HCT116 (cell line): ENCODE measurements around the gene SLC6A19.

Source experiments
- CBX3 ChIP-seq: IDR thresholded peaks from 2 replicates; pipeline ENCODE4 v1.6.1; 2012; ENCODE audit warnings: low read depth
- CEBPB ChIP-seq: IDR thresholded peaks from 2 replicates; pipeline ENCODE4 v1.6.1; 2012; ENCODE audit warnings: low read depth
- CTCF ChIP-seq, 3 experiments: fragments of 200-600 bp in 1 of 3; sonication (generic) in 1 of 3; IDR thresholded peaks in 2 of 3; conservative IDR thresholded peaks in 1 of 3; 2 replicates each; pipeline ENCODE4 v1.5.1; 2012 to 2017; ENCODE audit warnings: low read depth in 2 of 3, low read length in 2 of 3, antibody characterized with exemption in 1 of 3, borderline replicate concordance in 1 of 3, control low read depth in 1 of 3, mild to moderate bottlenecking in 1 of 3, mixed read lengths in 1 of 3, mixed run types in 1 of 3, moderate library complexity in 1 of 3; ENCODE audit not compliant: insufficient read depth in 1 of 3
- EZH2phosphoT487 ChIP-seq: fragments of 200-600 bp; IDR thresholded peaks from 2 replicates; pipeline ENCODE4 v1.6.1; 2018; ENCODE audit warnings: antibody characterized with exemption, borderline replicate concordance
- MAX ChIP-seq: IDR thresholded peaks from 2 replicates; pipeline ENCODE4 v1.6.1; 2012
- POLR2A ChIP-seq: IDR thresholded peaks from 2 replicates; pipeline ENCODE4 v1.7.0; 2011; ENCODE audit warnings: borderline replicate concordance; ENCODE audit not compliant: insufficient read depth, insufficient read length; ENCODE audit errors: extremely low read depth
- REST ChIP-seq: IDR thresholded peaks from 2 replicates; pipeline ENCODE4 v1.6.1; 2012; ENCODE audit warnings: low read depth
- TCF7L2 ChIP-seq: IDR thresholded peaks from 2 replicates; pipeline ENCODE4 v1.7.0; 2011; ENCODE audit warnings: borderline replicate concordance, inconsistent platforms; ENCODE audit not compliant: insufficient read depth, insufficient read length; ENCODE audit errors: extremely low read depth
- YY1 ChIP-seq: IDR thresholded peaks from 2 replicates; pipeline ENCODE4 v1.6.1; 2011; ENCODE audit warnings: low read length, low read depth, moderate library complexity, mild to moderate bottlenecking; ENCODE audit not compliant: insufficient replicate concordance; ENCODE audit errors: extremely low read depth
- ZBTB33 ChIP-seq: IDR thresholded peaks from 2 replicates; pipeline ENCODE4 v1.6.1; 2011; ENCODE audit warnings: mild to moderate bottlenecking, low read length, moderate library complexity; ENCODE audit not compliant: insufficient replicate concordance; ENCODE audit errors: extremely low read depth

- TF ChIP-seq POLR2A (no peak), ZBTB33 (no peak), EZH2phosphoT487 (no peak), CTCF (IDR thresholded peaks at IDR 0.05 in 2 of 3, conservative IDR thresholded peaks at IDR 0.05 in 1 of 3; ENCODE audit: borderline replicate concordance in 1 of 3, insufficient read depth in 1 of 3, low read depth in 2 of 3, low read length in 2 of 3) (no peak), CBX3 (no peak), CEBPB (no peak), REST (no peak), TCF7L2 (no peak), MAX (no peak), YY1 (no peak)
Measured at GRCh38 chr5:1176473-1177391, 24.7 kb upstream of the SLC6A19 start.
